GM19324 (cell line): Measurements from ENCODE around the gene GRIK2.

Source experiments
- ATAC-seq: cut with Tn5 transposase; IDR thresholded peaks from one replicate; pipeline ENCODE4 v1.9.1; 2021; ENCODE audit warnings: mild to moderate bottlenecking, moderate library complexity; ENCODE audit not compliant: unreplicated experiment, low FRiP score

GRIK2 gene

GRCh38 chr6:101936516-101936915, 543.0 kb downstream of the GRIK2 start:
- ATAC-seq: no peak

- no peak for ATAC-seq
Observed at GRCh38 chr6:101937108-101937507, 543.6 kb downstream of the GRIK2 start.

DNA sequence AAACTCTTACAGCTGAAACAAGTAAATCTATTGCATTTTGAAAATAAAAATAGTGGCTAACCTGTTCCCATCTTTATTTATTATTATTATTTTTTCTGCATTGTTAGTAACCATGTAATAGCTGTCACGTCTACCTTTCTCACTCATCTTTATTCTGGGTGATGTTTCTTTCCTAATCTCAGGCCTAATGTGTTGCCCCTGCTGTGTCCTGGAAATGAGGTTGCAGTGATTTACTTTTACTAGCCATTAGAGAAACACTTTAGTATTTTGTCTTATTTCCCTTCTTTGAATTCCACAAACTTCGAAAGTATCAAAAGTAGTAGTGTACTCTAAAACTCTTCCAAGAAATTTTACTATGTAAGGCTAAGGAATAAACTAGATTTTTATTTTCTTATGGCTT, 546.9 kb downstream of the GRIK2 start:
- no peak for ATAC-seq

GRCh38 chr6:101956961-101957360, 563.5 kb downstream of the GRIK2 start:
- no peak for ATAC-seq

DNA sequence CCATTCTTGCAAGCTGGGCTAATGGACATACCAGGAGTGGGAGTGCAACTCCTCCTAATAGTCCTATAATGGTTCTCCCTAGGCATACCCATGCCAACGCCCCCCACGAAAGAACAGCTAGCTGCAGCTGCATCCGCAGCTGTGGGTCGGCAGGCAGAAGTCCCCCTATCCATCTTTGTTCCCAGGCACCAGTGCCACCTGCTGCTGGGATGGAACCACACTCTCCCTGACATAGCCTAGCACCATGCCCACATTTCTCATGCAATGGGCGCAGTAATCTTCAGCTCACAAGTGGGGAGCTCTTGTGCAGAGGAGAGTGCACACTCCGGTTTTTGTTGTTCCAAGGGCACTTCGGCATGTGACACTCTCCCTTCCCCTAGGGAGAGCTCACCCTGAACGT, 567.8 kb downstream of the GRIK2 start:
- ATAC-seq: no peak

GRCh38 chr6:101980924-101981323, 587.4 kb downstream of the GRIK2 start:
- ATAC-seq: no peak

DNA sequence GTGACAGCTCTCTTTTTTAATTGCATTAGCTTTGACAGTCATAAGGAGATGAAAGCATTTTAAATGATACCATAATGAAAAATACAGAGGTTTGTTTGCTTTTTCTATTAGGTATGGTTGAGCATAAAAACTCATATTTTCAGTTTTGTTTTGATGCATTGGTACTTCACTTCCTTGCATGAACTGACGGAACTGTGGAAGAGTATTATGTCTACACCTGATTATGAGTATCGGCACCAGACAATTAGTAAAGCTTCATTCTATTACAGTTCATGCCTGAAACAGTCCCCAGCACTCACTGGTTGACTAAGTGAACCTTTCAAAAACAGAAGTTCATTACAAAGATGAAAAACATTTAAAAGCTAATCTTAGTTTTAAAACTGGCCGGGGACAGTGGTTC, 593.0 kb downstream of the GRIK2 start:
- no peak for ATAC-seq

GRCh38 chr6:101992286-101992685, 598.8 kb downstream of the GRIK2 start:
- no peak for ATAC-seq

GRCh38 chr6:101994521-101994920, 601.0 kb downstream of the GRIK2 start:
- no peak for ATAC-seq

DNA sequence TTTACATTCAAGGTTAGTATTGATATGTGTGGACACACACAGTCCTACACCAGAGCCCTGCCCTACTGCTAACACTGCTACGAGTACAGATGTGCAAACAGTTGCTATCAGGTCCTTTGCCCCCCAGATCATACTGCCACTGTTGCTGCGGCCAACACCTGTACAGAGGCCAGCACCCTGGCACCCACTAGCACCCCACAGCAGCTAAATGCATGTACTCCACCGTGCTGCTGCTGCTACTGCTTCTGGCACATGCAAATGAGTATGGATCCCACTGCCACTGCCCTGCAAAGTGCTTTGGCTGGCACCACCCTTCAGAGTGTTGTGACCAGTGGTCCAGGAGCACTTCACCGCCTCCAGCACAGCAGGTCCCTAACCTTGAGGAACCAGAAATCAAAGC, 621.9 kb downstream of the GRIK2 start:
- ATAC-seq: no peak

GRCh38 chr6:102022281-102022680, 628.8 kb downstream of the GRIK2 start:
- no peak for ATAC-seq

DNA sequence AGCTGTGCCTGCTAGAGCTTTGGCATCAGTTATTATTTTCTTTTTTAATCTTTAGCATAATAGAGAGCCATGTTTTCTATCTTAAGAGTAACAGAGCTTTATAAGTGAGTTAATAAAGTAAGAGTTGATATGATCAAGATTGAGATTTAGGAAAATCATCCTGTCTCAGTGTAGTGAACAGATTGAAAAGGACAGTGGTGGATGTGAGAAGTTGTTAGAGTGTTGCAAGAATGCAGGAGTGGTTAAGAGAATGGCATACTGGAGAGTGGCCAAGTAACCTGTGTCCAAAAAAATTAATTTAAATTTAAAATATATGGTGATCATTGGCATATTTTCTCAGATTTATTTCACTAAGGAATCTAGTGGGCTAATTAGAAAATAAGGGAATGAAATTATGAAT, 629.3 kb downstream of the GRIK2 start:
- ATAC-seq: no peak

DNA sequence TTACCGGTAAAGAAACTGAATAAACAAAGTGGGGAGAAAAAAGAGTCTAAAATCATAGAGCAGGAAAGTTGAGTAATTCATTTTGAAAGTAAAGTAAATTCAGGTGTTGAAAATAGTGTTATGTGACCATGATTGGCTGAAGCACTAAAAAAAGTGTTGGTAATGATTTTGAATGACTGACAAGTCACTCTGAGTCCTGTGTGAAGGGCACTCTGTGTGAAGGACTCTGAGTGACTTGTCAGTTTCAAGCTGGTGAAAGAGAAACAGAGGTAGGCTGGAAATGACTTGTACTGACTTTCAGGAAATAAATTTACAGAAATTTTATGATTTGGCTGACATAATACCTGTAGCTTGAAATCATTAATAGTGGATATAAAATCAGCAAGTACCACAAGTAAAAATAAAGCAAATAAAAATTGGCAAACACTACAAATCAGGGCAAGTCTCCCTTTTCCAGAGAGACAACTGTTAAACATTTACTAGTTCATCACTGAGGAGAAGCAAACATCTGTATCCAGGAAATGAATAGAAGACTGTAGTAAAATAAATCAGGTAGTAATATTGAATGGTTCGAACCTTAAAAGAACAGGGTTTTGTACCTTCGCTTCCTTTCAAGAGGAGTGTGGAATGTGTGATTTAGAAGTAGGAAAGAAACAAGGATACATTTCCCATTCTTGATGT, 630.6 kb downstream of the GRIK2 start:
- ATAC-seq: no peak

GRCh38 chr6:102026649-102027048, 633.1 kb downstream of the GRIK2 start:
- ATAC-seq: no peak

GRCh38 chr6:102028176-102028575, 634.7 kb downstream of the GRIK2 start:
- ATAC-seq: no peak

DNA sequence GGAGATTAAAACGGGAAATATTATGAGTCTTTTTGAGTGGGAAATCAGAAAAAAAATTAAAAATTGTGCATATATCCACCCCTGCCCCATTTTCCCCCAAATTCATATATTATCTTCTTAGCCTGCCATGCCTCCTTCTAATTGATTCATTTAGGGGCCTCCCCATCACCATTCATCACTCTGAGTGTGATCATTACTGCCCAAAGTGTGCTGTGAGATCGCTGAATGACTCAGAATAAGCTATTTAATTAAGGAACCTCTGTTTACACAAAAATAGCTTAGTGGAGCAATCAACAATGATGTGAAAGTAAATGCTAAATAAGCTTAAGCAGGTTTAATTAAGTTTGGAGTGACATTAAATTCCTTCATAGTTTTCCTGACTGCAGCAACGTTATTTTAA, 645.5 kb downstream of the GRIK2 start:
- no peak for ATAC-seq

DNA sequence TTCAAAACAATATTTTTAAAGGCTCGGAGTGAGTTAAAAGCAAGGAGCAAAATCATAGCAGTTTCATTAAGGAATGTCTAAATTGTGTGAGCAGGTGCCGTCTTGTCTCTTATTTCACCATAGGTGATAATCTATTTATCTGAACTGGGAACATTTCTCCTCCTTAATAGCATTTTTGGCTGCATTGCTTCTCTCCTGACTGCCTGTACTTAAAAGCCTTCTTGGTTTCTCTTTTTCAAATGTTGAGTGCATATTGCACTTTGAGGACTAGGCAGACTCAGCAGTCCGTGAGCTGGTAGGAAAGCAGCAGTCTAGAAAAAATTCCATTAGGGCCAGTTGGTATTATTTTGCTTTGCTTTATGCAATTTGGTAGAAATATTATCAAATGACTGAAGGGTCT, 645.9 kb downstream of the GRIK2 start:
- no peak for ATAC-seq

DNA sequence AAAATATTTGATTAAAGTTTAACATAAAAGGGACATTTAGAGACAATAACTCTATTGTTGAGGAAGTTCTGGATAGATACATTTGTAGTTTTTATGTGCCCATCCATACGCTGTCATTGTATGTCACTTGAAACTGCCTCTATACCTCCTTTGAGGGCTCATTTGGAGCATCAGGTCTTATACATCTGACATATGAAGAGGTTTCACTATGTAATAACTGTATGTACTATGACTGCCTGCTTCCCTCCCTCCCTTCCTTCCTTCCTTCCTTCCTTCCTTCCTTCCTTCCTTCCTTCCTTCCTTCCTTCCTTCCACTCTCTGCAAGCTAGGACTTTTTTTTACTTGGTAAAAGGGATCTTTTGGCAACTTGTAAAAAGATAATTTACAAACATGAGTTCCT, 657.5 kb downstream of the GRIK2 start:
- ATAC-seq: no peak

GRCh38 chr6:102051720-102052119, 658.2 kb downstream of the GRIK2 start:
- ATAC-seq: no peak

DNA sequence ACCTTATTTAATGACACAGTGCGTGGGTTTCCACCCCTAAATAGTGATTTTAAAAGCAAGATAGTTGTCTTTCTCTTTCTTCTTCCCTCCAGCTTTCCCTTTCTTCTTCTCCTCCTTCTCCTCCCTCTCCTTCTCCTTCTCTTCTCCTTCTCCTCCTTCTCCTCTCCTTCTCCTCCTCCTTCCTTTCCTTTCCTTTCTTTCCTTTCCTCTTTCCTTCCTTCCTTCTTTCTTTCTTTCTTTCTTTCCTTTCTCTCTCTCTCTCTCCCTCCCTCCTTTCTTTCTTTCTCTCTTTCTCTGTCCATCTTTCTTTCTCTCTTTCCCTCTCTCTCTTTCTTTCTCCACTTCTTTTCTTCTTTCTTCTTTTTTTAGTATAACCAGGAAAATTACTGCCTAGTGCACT, 670.6 kb downstream of the GRIK2 start:
- ATAC-seq: no peak

DNA sequence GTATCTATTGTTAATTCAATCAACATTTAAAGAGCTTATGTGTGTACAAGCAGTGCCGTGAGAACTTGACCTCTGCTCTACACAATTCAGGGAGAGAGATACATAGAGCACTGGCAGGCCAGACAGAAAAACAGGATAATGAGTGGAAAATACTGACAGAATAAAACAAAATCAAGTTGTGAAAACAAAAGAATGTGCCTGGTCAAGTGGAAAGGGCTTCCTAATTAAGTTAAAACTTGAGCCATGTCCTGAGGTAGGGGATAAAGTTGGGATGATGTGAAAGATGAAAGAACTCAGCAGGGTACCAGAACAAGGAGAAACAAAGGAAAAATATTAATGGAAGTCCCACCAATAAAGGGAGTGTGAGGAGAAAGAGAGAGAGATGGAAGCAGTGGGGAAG, 672.8 kb downstream of the GRIK2 start:
- no peak for ATAC-seq

- ATAC-seq: no peak
Observed at GRCh38 chr6:102068349-102068929, 674.9 kb downstream of the GRIK2 start.

GRCh38 chr6:102075539-102075938, 682.0 kb downstream of the GRIK2 start:
- ATAC-seq: no peak
